ENCODE measurements around the gene MED12L. TPM values are rescaled to one million over a fixed set of nuclear protein-coding genes. Genes with fewer than 3 reads are reported as not detected.

The MED12L gene
- total RNA-seq, 4 donors from 2014 or later, result 0.12 to 0.77 (median 0.21) TPM

- no peaks in the 10 kb centered on the region for H3K9me3 ChIP-seq
- no peak for ATAC-seq
- no peaks in the 10 kb centered on the region for H3K27me3 ChIP-seq
- 28 to 34% methylated on average over 2 of the region's 2 CpGs for WGBS, 2 donors (ENCODE audit: low coverage in 1 of 2)
- H3K4me3 ChIP-seq, result no peak overlapping the region
- no peaks in the 10 kb centered on the region for H3K4me1 ChIP-seq
- H3K36me3 ChIP-seq, result no peaks in the 10 kb centered on the region
- H3K27ac ChIP-seq, result no peak overlapping the region
- TF ChIP-seq CTCF (IDR thresholded peaks at IDR 0.05) (no peak), POLR2AphosphoS5 (IDR thresholded peaks at IDR 0.05) (no peak), EP300 (IDR thresholded peaks at IDR 0.05) (no peak), POLR2A (IDR thresholded peaks at IDR 0.05) (no peak)
Observed at GRCh38 chr3:151452841-151453240, 367.4 kb downstream of the MED12L start.

- TF ChIP-seq POLR2AphosphoS5 (IDR thresholded peaks at IDR 0.05) (no peak), POLR2A (IDR thresholded peaks at IDR 0.05) (no peak)
- Histone ChIP-seq H3K36me3 (no peaks in the 10 kb centered on the region), H3K4me1 (peaks cover 0 to 12% (median 3%) of the 10 kb centered on the region in 3 donors), H3K27ac (no peak overlapping the region), H3K27me3 (peaks cover 4% of the 10 kb centered on the region), H3K4me3 (no peak overlapping the region), H3K9me3 (no peaks in the 10 kb centered on the region)
- 85% methylated on average over 3 of the region's 3 CpGs for WGBS, 2 donors (ENCODE audit: low coverage in 1 of 2)
- no peak for ATAC-seq
Observed at GRCh38 chr3:151456065-151456464, 370.6 kb downstream of the MED12L start.

- H3K9me3 ChIP-seq, result no peaks in the 10 kb centered on the region
- no peak overlapping the region for H3K4me3 ChIP-seq
- 15 to 40% methylated on average over 1 to 3 of the region's 3 CpGs for WGBS, 2 donors (ENCODE audit: low coverage in 1 of 2)
- H3K27ac ChIP-seq, result no peak overlapping the region
- no peaks in the 10 kb centered on the region for H3K36me3 ChIP-seq
- TF ChIP-seq EP300 (IDR thresholded peaks at IDR 0.05) (no peak), POLR2AphosphoS5 (IDR thresholded peaks at IDR 0.05) (no peak), CTCF (IDR thresholded peaks at IDR 0.05) (no peak), POLR2A (IDR thresholded peaks at IDR 0.05) (no peak)
- H3K4me1 ChIP-seq, result peaks cover 0 to 14% (median 3%) of the 10 kb centered on the region in 3 donors
- no peak for ATAC-seq
- peaks cover 6% of the 10 kb centered on the region for H3K27me3 ChIP-seq
Observed at GRCh38 chr3:151459358-151459757, 373.9 kb downstream of the MED12L start.

- Histone ChIP-seq H3K4me3 (peak overlapping the region; percentile 56 to 67), H3K36me3 (no peaks in the 10 kb centered on the region), H3K4me1 (peaks cover 0 to 14% (median 3%) of the 10 kb centered on the region in 3 donors), H3K27ac (no peak overlapping the region), H3K9me3 (no peaks in the 10 kb centered on the region), H3K27me3 (peaks cover 6% of the 10 kb centered on the region)
- ATAC-seq, result no peak
- TF ChIP-seq EP300 (IDR thresholded peaks at IDR 0.05) (no peak), POLR2AphosphoS5 (IDR thresholded peaks at IDR 0.05) (no peak), CTCF (IDR thresholded peaks at IDR 0.05) (no peak)
- WGBS, 2 donors (ENCODE audit: low coverage in 1 of 2), result 48% methylated on average over 2 of the region's 2 CpGs; no CpG with 5 or more reads in 1 of the 2 donors
Observed at GRCh38 chr3:151460228-151460627, 374.8 kb downstream of the MED12L start.

- Histone ChIP-seq H3K36me3 (no peaks in the 10 kb centered on the region), H3K27me3 (peaks cover 6% of the 10 kb centered on the region), H3K9me3 (no peaks in the 10 kb centered on the region), H3K4me1 (peaks cover 0 to 14% (median 3%) of the 10 kb centered on the region in 3 donors), H3K4me3 (peak within 1 kb of the TSS; percentile 56 to 67), H3K27ac (no peak within 1 kb of the TSS)
- ATAC-seq, result peak; percentile 36
- TF ChIP-seq EP300 (IDR thresholded peaks at IDR 0.05), result no peak
- TF ChIP-seq CTCF (IDR thresholded peaks at IDR 0.05), result no peak
- no peak for TF ChIP-seq POLR2A (IDR thresholded peaks at IDR 0.05)
- TF ChIP-seq POLR2AphosphoS5 (IDR thresholded peaks at IDR 0.05), result no peak
- 87% methylated on average over 4 of the region's 40 CpGs; no CpG with 5 or more reads in 1 of the 2 donors for WGBS, 2 donors (ENCODE audit: low coverage in 1 of 2)
Observed at GRCh38 chr3:151460774-151461450, 375.4 kb downstream of the MED12L start, which contains the start of gene IGSF10. TSS of gene IGSF10 (minus strand) at chr3:151461061. CDS start at chr3:151458709, 2,352 bp downstream.

Data from gastroesophageal sphincter (tissue), 4 donors.